ENCODE data around the gene GALNT10.
"Not testable (repeated sequence)": the region's sequence is repeated elsewhere in the genome, so short reads cannot be mapped to it uniquely, and the experiment has no call there.

Gene GALNT10

GRCh38 chr5:154359221-154359573 lies 168.7 kb downstream of the GALNT10 start:
- no peak for DNase-seq

- not testable (repeated sequence) for DNase-seq
These were observed 169.7 kb downstream of the GALNT10 start for GRCh38 chr5:154360241-154360640.

GRCh38 chr5:154363411-154363810 lies 172.9 kb downstream of the GALNT10 start:
- no peak for DNase-seq

GRCh38 chr5:154364771-154365170 lies 174.2 kb downstream of the GALNT10 start:
- DNase-seq: peak; percentile 24

GRCh38 chr5:154365823-154366222 lies 175.3 kb downstream of the GALNT10 start:
- DNase-seq: no peak

GRCh38 chr5:154366353-154366752 lies 175.8 kb downstream of the GALNT10 start:
- no peak for DNase-seq

- no peak for DNase-seq
These were observed 176.6 kb downstream of the GALNT10 start for GRCh38 chr5:154367101-154367500.

GRCh38 chr5:154368041-154368800 lies 177.7 kb downstream of the GALNT10 start:
- peak; percentile 15 for DNase-seq

- no peak for DNase-seq
These were observed 179.1 kb downstream of the GALNT10 start for GRCh38 chr5:154369682-154370081.

GRCh38 chr5:154370119-154370518 lies 179.6 kb downstream of the GALNT10 start:
- no peak for DNase-seq

- no peak for DNase-seq
These were observed 180.3 kb downstream of the GALNT10 start for GRCh38 chr5:154370813-154371212.

GRCh38 chr5:154371687-154372086 lies 181.2 kb downstream of the GALNT10 start:
- DNase-seq: no peak

- no peak for DNase-seq
These were observed 182.1 kb downstream of the GALNT10 start for GRCh38 chr5:154372661-154373060.

GRCh38 chr5:154373326-154373725 lies 182.8 kb downstream of the GALNT10 start:
- no peak for DNase-seq

GRCh38 chr5:154373729-154374179 lies 183.2 kb downstream of the GALNT10 start:
- DNase-seq: no peak

- DNase-seq: no peak
These were observed 183.7 kb downstream of the GALNT10 start for GRCh38 chr5:154374264-154374663.

- DNase-seq: no peak
These were observed 184.9 kb downstream of the GALNT10 start for GRCh38 chr5:154375329-154376008.

- DNase-seq: no peak
These were observed 185.9 kb downstream of the GALNT10 start for GRCh38 chr5:154376481-154376880.

GRCh38 chr5:154377754-154378533 lies 187.4 kb downstream of the GALNT10 start:
- DNase-seq: no peak

- DNase-seq: no peak
These were observed 189.7 kb downstream of the GALNT10 start for GRCh38 chr5:154380263-154380662.

- DNase-seq: no peak
These were observed 194.1 kb downstream of the GALNT10 start for GRCh38 chr5:154384480-154385235.

- DNase-seq: no peak
These were observed 194.6 kb downstream of the GALNT10 start for GRCh38 chr5:154385236-154385512.

All from NCI-H2227 treated with DMSO at 0.1 percent for 48 hours (cell line).